GM12873 (cell line): ENCODE results near the gene GPR25.

ENCODE experiments used
- CTCF ChIP-seq: IDR thresholded peaks from 2 replicates; pipeline ENCODE4 v1.5.1; 2012; ENCODE audit warnings: low read depth, mild to moderate bottlenecking, moderate library complexity, low read length, control low read depth; ENCODE audit not compliant: insufficient read depth; ENCODE audit errors: missing control alignments

The GPR25 gene

DNA sequence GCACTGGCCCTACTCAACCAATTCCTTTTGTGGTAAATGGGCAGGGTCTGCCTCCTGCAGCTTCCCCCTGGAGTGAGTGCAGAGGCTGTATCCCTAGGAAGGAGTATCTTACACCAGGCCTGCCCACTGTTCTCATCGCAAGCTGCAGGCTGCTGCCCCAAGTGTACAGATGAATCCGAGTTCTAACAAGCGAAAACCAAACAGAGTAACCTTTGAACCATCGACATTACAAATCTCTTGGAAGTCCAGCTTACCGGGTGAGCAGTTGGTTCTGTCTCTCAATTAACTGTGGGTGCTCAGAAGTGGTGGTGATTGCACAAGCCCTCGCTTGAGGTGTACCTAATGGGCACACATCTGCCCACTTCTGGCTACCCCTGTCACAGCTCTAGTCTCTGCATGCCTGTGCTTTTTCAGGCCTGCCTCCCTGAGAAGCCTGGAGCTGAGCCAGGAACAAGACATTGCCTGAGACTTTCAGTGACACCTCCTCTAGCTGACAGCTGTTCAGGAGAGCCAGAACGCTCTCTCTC, 44.6 kb downstream of the GPR25 start:
- no peak for TF ChIP-seq CTCF

DNA sequence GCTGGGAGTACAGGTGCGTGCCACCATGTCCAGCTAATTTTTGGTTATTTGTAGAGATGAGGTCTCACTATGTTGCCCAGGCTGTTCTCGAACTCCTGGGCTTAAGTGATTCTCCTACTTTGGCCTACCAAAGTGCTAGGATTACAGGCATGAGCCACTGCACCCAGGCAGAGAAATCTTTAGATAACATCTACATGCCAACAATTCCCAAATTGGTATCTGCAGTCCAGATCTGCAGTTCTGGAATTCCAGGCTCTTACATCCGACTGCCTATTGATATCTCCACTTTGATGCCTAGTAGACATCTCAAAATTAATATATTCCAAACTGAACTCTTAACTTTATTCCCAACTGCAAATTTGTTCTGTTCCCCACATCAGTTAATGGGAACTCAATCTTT, 45.2 kb downstream of the GPR25 start:
- no peak for TF ChIP-seq CTCF

DNA sequence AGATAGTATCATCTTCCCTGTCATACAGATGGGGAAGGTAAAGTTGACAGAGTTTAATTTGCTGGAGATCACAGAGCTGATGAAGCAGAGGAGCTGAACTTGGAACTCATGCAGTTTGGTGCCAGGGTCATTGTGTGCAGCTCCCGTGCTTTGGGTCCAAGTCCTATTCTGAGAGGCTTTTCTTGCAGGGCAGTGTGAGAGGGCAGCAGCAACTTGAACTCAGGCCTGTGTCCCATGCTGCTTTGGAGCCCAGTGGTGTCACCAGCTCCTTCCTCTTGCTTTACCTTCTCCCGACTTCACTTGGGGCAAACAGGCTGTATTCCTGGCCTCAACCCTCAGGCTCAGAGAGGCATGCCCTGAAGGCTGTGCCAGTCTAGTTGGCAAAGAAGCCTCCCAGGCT, 46.6 kb downstream of the GPR25 start:
- TF ChIP-seq CTCF, result no peak

DNA sequence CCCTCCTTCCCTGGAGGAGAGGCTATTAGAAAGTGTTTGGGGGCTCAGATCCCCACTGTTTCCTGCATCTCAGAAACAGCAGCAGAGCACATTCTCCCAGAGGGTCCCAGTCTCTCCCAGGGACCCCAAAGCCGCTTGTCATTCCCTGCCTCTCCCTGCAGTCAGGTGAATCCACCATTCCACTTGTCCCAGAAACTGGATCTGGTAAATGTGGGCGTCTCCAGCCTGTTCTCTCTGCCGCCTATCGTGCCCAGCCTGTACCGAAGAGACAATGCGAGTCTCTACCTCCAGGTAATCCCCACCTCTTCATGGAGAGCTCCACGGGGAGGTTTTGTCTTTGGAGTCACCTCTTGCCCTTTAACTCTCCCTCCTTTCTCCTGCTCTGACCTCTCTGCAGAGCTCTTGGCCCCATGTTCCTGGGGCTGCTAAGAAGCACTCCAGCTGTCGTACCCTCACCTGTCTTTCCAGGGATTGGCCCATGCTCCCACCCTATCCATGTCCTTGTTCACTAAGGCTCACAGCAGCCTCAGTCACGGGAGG, 48.9 kb downstream of the GPR25 start:
- TF ChIP-seq CTCF, result no peak

GRCh38 chr1:200922406-200922805, 49.6 kb downstream of the GPR25 start:
- no peak for TF ChIP-seq CTCF

- no peak for TF ChIP-seq CTCF
These were observed 50.8 kb downstream of the GPR25 start for GRCh38 chr1:200923601-200924000.
